Measurements from ENCODE around the gene RHBDF2.
"Not testable (repeated sequence)": the region's sequence is repeated elsewhere in the genome, so short reads cannot be mapped to it uniquely, and the experiment has no call there.

The RHBDF2 gene

DNA sequence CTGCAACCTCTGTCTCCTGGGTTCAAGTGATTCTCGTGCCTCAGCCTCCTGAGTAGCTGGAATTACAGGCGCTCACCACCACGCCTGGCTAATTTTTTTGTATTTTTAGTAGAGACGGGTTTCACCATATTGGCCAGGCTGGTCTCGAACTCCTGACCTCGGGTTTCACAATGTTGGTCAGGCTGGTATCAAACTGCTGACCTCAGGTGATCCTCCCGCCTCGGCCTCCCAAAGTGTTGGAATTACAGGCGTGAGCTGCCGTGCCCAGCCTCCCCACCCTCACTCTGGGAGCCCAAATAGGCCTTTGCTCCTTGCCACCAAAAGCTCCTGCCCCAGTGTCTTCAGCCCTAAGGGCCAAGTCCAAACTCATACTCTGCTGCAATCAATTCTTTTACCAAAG lies 20.5 kb upstream of the RHBDF2 start:
- not testable (repeated sequence) for H3K9ac ChIP-seq (ENCODE audit: low read depth, low read length); H3K27me3 ChIP-seq (ENCODE audit: insufficient read depth, low read length); H3K36me3 ChIP-seq (ENCODE audit: insufficient read depth, low read length); H3K27ac ChIP-seq (ENCODE audit: low read depth, low read length); H3K9me3 ChIP-seq (ENCODE audit: insufficient read depth, low read depth, low read length); H3K4me1 ChIP-seq (ENCODE audit: insufficient read depth, low read length); H3K4me3 ChIP-seq (ENCODE audit: low read length)
- WGBS: 92% methylated on average over 10 of the region's 10 CpGs

DNA sequence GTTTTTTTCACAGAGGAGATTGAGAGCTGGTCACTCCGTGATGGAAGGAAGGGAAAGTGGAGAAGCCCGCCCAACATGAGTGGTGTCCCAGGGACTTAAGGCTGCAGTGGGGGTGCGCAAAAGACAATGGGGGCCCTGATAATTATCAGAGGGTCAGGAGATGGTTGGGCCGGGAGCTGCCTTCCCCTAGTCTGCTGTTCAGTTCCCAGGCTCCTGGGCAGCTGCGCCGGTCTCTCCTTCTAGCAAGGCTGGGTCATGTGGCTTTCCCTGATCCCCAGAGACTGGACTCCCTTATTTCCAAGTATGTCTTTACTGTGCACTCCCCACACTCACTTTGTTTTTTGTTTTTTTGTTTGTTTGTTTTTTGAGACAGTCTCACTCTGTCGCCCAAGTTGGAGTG lies 20.0 kb upstream of the RHBDF2 start:
- no peak overlapping the region for H3K27ac ChIP-seq (ENCODE audit: low read depth, low read length)
- H3K9me3 ChIP-seq (ENCODE audit: insufficient read depth, low read depth, low read length): no peaks in the 10 kb centered on the region
- H3K27me3 ChIP-seq (ENCODE audit: insufficient read depth, low read length): peaks cover 6% of the 10 kb centered on the region
- 94% methylated on average over 7 of the region's 7 CpGs for WGBS
- peaks cover 7% of the 10 kb centered on the region for H3K4me1 ChIP-seq (ENCODE audit: insufficient read depth, low read length)
- H3K4me3 ChIP-seq (ENCODE audit: low read length): no peak overlapping the region
- H3K36me3 ChIP-seq (ENCODE audit: insufficient read depth, low read length): no peaks in the 10 kb centered on the region
- no peak overlapping the region for H3K9ac ChIP-seq (ENCODE audit: low read depth, low read length)

DNA sequence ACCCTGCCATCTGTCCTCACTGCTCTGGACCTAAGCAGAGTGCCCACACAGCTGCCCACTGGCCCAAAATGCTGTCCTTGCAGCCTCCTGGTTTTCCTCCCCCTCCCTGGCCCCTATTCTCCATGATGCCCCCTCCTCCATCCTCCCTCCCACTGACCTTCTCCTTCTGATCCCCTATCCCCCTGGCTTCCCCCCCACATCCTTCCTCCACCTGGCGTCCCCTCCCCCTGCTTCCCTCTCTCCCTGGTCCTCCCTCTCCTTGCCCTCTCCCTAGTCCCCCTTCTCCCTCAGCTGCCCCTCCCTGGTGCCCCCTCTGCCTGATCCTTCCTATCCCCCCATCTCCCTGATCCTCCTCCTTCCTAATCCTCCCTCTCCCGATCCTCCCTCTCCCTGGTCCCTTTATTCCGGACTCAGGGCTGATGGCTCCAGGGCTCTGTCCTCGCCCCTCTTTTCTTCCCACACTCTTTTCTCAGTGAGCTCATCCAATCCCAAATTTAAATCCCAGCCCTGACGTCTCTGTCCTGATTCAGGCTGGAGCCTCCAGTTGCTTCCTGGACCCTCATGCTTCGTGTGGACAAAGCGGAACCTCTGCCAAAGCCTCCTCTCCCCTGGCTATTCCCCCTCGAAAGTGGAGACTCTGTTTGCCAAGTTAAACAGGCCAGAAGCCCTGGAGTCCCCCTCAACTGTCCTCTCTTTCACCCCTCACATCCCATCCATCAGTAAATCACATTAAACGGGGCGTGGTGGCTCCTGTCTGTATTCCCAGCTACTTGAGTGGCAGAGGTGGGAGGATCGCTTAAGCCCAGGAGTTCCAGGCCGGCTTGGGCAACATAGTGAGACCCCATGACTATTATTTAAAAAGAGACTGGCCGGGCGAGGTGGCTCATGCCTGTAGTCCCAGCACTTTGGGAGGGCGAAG lies 18.1 kb upstream of the RHBDF2 start:
- WGBS: 75% methylated on average over 15 of the region's 15 CpGs

DNA sequence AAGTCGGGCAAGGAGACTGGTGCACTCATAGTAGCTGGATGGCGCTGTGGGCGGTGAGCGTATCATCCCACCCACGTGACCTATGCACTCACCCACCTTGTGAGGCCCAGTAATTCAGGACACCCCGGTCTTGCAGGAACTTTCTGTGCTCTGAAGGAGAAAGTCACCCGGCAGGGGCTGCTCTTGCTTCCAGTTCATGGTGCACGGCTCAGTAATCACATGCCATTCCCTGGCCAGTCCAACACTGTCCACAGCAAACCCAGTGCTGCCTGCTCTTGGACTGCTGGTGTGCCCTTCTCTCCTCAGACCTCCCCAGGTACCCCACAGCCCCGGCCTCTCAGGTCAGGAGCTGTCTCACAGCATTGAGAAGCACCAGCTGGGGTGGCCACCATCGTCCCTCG lies 16.4 kb upstream of the RHBDF2 start:
- Histone ChIP-seq H3K4me1 (ENCODE audit: insufficient read depth, low read length) (no peaks in the 10 kb centered on the region), H3K9me3 (ENCODE audit: insufficient read depth, low read depth, low read length) (no peaks in the 10 kb centered on the region), H3K27me3 (ENCODE audit: insufficient read depth, low read length) (no peaks in the 10 kb centered on the region; the same call in 1 of the 2 replicates), H3K9ac (ENCODE audit: low read depth, low read length) (no peak overlapping the region), H3K4me3 (ENCODE audit: low read length) (no peak overlapping the region), H3K36me3 (ENCODE audit: insufficient read depth, low read length) (no peaks in the 10 kb centered on the region), H3K27ac (ENCODE audit: low read depth, low read length) (no peak overlapping the region)
- 90% methylated on average over 11 of the region's 11 CpGs for WGBS

More for the DNA sequence above, 18.1 kb upstream of the RHBDF2 start:
- Histone ChIP-seq H3K4me1 (ENCODE audit: insufficient read depth, low read length) (peaks cover 7% of the 10 kb centered on the region), H3K27me3 (ENCODE audit: insufficient read depth, low read length) (peaks cover 6% of the 10 kb centered on the region), H3K27ac (ENCODE audit: low read depth, low read length) (no peak overlapping the region), H3K4me3 (ENCODE audit: low read length) (no peak overlapping the region), H3K36me3 (ENCODE audit: insufficient read depth, low read length) (no peaks in the 10 kb centered on the region), H3K9ac (ENCODE audit: low read depth, low read length) (no peak overlapping the region), H3K9me3 (ENCODE audit: insufficient read depth, low read depth, low read length) (no peaks in the 10 kb centered on the region)

DNA sequence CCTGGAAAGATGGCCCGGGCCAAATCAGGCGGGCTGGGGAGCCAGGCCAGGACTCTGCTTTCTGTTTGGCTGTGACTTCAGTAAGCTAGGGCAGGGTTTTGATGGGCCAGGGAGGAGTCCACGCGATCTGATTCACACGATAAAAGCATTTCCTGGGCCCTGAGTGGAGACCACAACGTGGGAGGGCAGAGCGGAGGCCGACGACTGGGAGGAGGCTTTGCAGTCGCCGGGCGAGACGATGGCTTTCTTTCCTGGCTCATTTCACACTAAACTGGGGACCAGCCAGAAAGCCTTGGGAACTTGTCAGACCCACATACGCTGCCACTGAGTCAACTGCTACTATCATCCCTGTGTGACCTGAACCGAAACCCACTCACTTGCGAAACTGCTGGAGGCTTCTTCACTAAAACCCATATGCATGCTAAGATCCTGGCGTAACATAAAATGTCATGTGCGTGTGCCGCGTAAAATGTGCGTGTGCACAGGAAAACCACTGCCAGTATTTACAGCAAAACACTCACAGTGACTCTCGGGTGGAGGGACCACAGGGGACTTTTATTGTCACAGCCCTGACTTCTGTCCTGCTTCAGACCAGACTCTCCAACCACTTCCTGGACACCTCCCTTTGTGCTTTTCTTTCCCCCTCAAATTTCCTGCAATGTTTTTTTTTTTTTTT lies 14.2 kb upstream of the RHBDF2 start:
- Histone ChIP-seq H3K9ac (ENCODE audit: low read depth, low read length) (no peak overlapping the region), H3K36me3 (ENCODE audit: insufficient read depth, low read length) (no peaks in the 10 kb centered on the region), H3K4me3 (ENCODE audit: low read length) (no peak overlapping the region), H3K27me3 (ENCODE audit: insufficient read depth, low read length) (no peaks in the 10 kb centered on the region; the same call in 1 of the 2 replicates), H3K27ac (ENCODE audit: low read depth, low read length) (no peak overlapping the region), H3K9me3 (ENCODE audit: insufficient read depth, low read depth, low read length) (no peaks in the 10 kb centered on the region), H3K4me1 (ENCODE audit: insufficient read depth, low read length) (no peaks in the 10 kb centered on the region)
- 94% methylated on average over 22 of the region's 22 CpGs for whole genome bisulfite sequencing

DNA sequence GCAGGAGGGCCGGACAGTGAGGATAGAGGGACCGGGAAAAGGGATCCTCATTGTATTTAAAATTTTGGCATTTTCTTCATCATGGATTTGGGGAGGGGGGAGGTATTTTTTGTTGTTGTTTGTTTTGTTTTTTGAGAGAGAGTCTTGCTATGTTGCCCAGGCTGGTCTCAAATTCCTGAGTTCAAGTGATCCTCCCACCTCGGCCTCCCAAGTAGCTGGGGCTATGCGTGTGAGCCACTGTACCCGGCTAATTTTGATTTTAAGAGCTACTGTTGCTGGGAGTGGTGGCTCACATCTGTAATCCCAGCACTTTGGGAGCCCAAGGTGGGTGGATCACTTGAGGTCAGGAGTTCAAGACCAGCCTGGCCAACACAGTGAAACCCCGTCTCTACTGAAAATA lies 13.1 kb upstream of the RHBDF2 start:
- not testable (repeated sequence) for H3K27me3 ChIP-seq (ENCODE audit: insufficient read depth, low read length); H3K27ac ChIP-seq (ENCODE audit: low read depth, low read length); H3K4me3 ChIP-seq (ENCODE audit: low read length); H3K36me3 ChIP-seq (ENCODE audit: insufficient read depth, low read length); H3K9ac ChIP-seq (ENCODE audit: low read depth, low read length); H3K4me1 ChIP-seq (ENCODE audit: insufficient read depth, low read length); H3K9me3 ChIP-seq (ENCODE audit: insufficient read depth, low read depth, low read length)
- 97% methylated on average over 6 of the region's 6 CpGs for WGBS

DNA sequence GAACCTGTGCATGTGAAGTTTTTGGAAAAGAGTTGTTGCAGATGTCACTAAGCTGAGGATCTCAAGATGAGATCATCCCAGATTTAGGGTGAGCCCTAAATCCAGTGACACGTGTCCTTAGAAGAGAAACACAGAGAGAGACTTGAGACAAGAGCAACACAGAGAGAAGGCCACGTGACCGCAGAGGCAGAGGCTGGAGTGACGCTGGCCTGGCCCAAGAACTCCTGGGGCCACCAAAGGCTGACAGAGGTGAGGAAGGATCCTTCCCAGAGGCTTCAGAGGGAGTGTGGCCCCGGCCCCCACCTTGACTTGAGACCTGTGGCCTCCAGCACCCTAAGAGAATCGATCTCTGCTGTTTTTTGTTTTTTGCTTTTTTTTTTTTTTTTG lies 12.1 kb upstream of the RHBDF2 start:
- H3K9ac ChIP-seq (ENCODE audit: low read depth, low read length): no peak overlapping the region
- no peak overlapping the region for H3K27ac ChIP-seq (ENCODE audit: low read depth, low read length)

DNA sequence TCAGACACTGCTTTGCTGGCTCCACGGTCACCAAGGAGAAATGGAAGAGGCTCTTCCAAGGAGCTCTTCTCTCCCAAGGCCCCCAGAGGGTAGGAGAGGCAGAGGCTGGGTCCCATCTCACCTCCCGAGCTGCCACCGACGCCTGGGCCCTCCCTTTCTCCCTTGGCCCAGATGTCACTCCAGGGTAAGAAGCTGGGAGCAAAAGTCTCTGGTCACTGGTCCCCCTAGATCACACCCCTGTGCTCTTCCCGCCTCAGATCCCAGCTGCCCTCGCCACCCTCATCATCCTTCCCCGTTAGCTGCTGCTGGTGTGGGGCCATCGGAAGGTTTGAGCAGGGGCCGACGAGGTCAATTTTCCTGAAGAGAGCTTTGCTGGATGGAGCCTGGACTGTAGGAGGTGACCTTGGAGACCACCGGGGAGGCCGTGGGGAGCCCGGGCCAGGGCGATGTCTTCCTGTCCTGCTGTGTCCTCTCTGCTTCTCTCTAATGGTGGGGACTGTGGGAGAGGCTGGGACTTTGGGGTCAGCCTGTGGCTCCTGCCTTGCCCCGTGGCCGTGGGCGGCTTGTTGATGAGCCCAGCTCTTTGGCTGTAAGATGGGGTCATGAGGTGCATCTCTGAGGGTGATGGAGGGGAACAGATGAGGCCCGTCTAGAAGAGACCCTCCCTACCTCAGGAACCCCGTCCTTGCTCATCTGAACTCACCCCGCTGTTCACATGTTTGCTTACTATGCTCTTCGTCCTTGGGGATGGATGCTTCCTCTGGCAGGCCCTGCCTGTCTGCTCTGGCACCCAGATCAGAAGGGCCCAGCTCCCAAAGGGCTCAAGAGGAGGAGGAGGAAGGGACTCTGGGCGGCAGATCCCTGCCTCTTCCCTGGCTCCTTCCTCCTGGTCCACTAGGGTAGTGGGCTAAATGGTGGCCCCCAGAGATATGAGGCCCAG lies 11.4 kb upstream of the RHBDF2 start:
- Histone ChIP-seq H3K27ac (ENCODE audit: low read depth, low read length) (no peak overlapping the region), H3K36me3 (ENCODE audit: insufficient read depth, low read length) (no peaks in the 10 kb centered on the region), H3K9me3 (ENCODE audit: insufficient read depth, low read depth, low read length) (no peaks in the 10 kb centered on the region), H3K4me3 (ENCODE audit: low read length) (no peak overlapping the region), H3K27me3 (ENCODE audit: insufficient read depth, low read length) (no peaks in the 10 kb centered on the region), H3K4me1 (ENCODE audit: insufficient read depth, low read length) (no peaks in the 10 kb centered on the region), H3K9ac (ENCODE audit: low read depth, low read length) (no peak overlapping the region)
- 84% methylated on average over 22 of the region's 22 CpGs for WGBS

More for the DNA sequence above, 12.1 kb upstream of the RHBDF2 start:
- H3K9me3 ChIP-seq (ENCODE audit: insufficient read depth, low read depth, low read length): no peaks in the 10 kb centered on the region
- H3K4me1 ChIP-seq (ENCODE audit: insufficient read depth, low read length): no peaks in the 10 kb centered on the region
- WGBS: 74% methylated on average over 6 of the region's 6 CpGs
- no peaks in the 10 kb centered on the region for H3K27me3 ChIP-seq (ENCODE audit: insufficient read depth, low read length)
- no peaks in the 10 kb centered on the region for H3K36me3 ChIP-seq (ENCODE audit: insufficient read depth, low read length)
- no peak overlapping the region for H3K4me3 ChIP-seq (ENCODE audit: low read length)

DNA sequence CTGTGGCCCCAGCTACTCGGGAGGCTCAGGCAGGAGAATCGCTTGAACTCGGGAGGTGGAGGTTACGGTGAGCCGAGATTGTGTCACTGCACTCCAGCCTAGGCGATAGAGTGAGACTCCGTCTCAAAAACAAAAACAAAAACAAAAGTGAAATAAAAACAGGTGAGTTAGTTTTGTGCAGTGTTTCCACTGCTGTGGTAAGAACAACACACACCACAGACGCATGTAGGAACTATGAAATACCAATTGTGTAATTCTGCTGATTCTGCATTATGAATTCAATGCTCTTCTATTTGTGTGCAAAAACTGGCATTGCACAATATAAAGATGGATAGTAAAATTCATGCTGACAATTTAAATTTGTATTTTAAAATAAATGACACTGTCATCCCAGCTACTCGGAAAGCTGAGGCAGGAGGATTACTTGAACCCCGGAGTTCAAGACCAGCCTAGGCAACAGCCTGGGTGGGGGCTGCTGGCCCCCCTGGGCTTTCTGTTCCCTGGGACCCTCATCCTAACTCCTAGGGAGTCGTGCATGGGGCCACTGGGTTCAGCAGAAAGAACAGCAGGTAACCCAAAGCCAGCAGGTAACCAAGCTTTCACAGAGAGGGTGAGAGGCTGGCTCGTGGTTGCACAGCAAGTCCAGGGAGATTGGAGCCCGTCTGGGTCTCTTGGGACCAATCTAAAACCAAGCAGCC lies 10.6 kb upstream of the RHBDF2 start:
- Histone ChIP-seq H3K9me3 (ENCODE audit: insufficient read depth, low read depth, low read length) (no peaks in the 10 kb centered on the region), H3K4me3 (ENCODE audit: low read length) (no peak overlapping the region), H3K36me3 (ENCODE audit: insufficient read depth, low read length) (no peaks in the 10 kb centered on the region), H3K4me1 (ENCODE audit: insufficient read depth, low read length) (no peaks in the 10 kb centered on the region), H3K27me3 (ENCODE audit: insufficient read depth, low read length) (peaks cover 5% of the 10 kb centered on the region; the same call in 1 of the 2 replicates), H3K9ac (ENCODE audit: low read depth, low read length) (no peak overlapping the region), H3K27ac (ENCODE audit: low read depth, low read length) (no peak overlapping the region)
- WGBS: 90% methylated on average over 13 of the region's 13 CpGs

DNA sequence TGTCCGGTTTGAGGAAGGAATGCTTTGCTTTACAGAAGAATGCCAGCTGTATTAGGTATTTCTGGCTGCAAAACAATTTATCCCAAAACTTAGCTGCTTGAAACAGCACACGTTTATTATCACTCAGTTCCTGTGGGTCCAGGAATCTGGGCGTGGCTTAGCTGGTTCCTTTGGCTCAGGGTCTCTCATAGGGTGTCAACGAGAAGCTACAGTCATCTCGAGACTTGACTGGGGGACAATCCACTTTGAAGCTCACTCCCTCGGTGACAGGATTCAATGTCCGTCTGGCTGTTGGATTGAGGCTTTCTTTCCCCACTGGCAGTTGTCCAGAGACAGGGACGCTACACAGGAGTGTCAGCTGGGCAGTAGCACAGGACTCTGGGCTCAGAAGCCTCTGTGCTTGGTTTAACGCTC lies 9.6 kb upstream of the RHBDF2 start:
- 74% methylated on average over 9 of the region's 9 CpGs for WGBS
- Histone ChIP-seq H3K4me3 (ENCODE audit: low read length) (no peak overlapping the region), H3K27me3 (ENCODE audit: insufficient read depth, low read length) (peaks cover 9% of the 10 kb centered on the region; the same call in 1 of the 2 replicates), H3K27ac (ENCODE audit: low read depth, low read length) (no peak overlapping the region), H3K9me3 (ENCODE audit: insufficient read depth, low read depth, low read length) (no peaks in the 10 kb centered on the region), H3K36me3 (ENCODE audit: insufficient read depth, low read length) (no peaks in the 10 kb centered on the region), H3K4me1 (ENCODE audit: insufficient read depth, low read length) (no peaks in the 10 kb centered on the region), H3K9ac (ENCODE audit: low read depth, low read length) (no peak overlapping the region)

Measured in HUES64 (cell line).